HG02852 (cell line): Measurements from ENCODE around the gene SEC23IP.
"Not testable (repeated sequence)": the region's sequence is repeated elsewhere in the genome, so short reads cannot be mapped to it uniquely, and the experiment has no call there.

Experiments
- ATAC-seq: cut with Tn5 transposase; IDR thresholded peaks from one replicate; pipeline ENCODE4 v1.9.1; 2021; ENCODE audit warnings: mild to moderate bottlenecking, moderate library complexity; ENCODE audit not compliant: unreplicated experiment

SEC23IP gene

GRCh38 chr10:119892188-119893065, at the start of gene SEC23IP:
Gene SEC23IP (plus strand): TSS chr10:119892730. CDS start chr10:119892783, 53 bp downstream.
- ATAC-seq, result peak; percentile 99

- ATAC-seq, result no peak
These were observed 46.9 kb upstream of the SEC23IP start for GRCh38 chr10:119845656-119846055.

- no peak for ATAC-seq
These were observed 43.3 kb upstream of the SEC23IP start for GRCh38 chr10:119849031-119849789.

DNA sequence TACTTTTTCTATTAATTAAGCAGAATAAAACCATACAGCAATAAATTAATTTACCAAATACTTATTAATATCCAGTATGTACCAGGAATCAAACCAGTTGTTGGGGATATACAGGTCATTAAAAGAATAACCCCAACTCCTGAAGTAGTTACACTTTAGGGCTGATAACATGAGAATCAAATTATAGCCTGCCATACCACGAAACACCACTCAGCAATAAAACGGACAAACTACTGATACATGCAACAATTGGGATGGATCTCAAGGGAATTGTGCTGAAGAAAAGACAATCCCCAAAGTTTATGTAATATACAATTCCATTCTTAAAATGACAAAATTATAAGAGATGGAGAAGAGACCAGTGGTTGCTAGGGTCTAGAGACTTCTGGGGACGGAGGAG, 42.6 kb upstream of the SEC23IP start:
- no peak for ATAC-seq

DNA sequence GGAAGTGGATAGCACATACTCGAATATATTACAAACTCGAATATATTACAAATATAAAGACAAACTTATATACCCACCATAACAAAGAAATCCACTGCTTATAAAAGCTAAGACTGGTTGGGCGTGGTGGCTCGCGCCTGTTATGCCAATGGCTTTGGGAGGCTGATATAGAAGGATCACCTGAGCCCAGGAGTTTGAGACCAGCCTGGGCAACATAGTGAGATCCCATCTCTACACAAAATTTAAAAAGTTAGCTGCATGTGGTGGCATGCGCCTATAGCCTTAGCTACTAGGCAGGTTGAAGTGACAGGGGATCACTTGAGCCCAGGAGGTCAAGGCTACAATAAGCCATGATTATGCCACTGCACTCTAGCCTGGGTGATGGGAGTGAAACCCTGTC, 40.3 kb upstream of the SEC23IP start:
- ATAC-seq, result no peak

GRCh38 chr10:119852822-119853221, 39.7 kb upstream of the SEC23IP start:
- ATAC-seq, result no peak

- ATAC-seq, result no peak
These were observed 39.0 kb upstream of the SEC23IP start for GRCh38 chr10:119853574-119853973.

- ATAC-seq, result no peak
These were observed 34.5 kb upstream of the SEC23IP start for GRCh38 chr10:119858063-119858462.

DNA sequence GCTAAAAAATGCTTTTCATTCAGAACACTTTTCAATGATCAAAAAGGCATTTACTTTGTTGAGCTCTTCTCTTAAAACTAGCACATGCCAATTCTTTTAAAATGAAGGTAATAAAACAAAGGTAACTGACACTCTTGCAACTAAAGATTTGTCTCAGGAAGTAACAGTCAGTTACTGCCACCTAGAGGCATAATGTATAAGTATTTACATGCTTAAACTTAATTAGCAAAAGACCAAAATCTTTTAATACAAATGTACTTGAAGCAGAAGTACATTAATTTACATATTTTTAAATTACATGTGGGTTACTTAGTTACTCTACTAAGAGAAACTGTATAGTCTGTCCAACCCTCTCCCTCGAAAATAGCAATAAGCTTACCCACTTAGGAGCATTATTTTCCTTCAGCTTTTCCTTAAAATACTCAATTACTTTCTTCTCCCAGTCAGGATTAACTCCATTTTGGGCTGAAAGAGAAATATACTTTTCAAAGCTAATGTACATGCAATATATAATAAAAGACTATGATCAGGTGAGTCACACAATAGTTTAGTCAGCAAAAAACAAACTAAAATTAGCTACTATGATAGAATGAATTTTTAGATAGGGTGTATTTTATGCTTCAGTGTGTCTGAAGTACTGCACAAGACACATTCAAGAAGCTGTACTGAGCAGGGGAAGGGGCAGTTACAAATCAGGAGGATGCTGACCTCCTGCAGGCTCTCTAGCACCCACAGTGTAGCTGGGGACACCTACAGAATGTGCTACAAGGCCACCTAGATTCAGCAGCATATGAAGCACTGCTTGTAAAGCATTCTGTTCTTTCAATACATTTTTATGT, 32.9 kb upstream of the SEC23IP start:
- no peak for ATAC-seq

- ATAC-seq, result no peak
These were observed 31.5 kb upstream of the SEC23IP start for GRCh38 chr10:119860866-119861607.

GRCh38 chr10:119862524-119862923, 30.0 kb upstream of the SEC23IP start:
- no peak for ATAC-seq

GRCh38 chr10:119863951-119864565, 28.5 kb upstream of the SEC23IP start:
- no peak for ATAC-seq

DNA sequence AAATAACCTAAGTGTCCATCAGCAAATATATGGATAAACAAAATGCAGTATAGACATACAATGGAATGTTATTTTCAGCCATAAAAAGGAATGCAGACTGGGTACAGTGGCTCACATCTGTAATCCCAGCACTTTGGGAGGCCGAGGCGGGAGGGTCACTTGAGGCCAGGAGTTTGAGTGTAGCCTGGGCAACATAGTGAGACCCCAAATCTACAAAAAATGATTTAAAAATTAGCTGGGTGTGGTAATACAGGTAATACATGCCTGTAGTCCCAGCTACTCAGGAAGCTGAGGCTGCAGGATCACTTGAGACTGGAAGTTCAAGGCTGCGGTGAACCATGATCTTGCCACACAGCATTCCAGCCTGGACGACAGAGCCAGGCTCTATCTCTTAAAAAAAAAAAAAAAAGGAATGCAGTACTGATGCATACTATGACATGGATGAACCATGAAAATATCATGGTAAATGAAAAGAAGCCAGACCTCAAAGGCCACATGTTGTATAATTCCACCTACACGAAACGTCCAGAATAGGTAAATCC, 26.8 kb upstream of the SEC23IP start:
- ATAC-seq, result no peak

DNA sequence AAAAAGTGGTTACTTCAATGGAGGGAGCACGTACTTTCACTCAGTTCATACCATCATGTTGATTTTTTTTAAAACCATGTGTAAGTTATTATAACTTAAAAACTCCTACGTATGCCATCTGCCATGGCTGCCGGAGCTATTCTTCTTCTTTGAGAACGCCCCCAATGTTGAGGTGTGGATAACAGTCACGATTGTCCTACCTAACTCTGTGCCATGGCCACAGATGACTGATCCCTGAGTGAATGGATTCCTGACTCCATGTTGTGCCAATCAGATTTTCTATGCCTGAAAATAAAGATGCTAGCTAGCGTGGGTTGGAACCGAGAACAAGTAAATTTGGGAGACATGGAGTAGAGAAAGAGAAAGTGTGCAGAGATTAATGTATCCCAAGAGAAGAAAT, 25.2 kb upstream of the SEC23IP start:
- no peak for ATAC-seq

- ATAC-seq, result not testable (repeated sequence)
These were observed 23.1 kb upstream of the SEC23IP start for GRCh38 chr10:119869398-119869797.

- ATAC-seq, result peak; percentile 42
These were observed 20.5 kb upstream of the SEC23IP start for GRCh38 chr10:119871881-119872609.

GRCh38 chr10:119872610-119872859, 20.0 kb upstream of the SEC23IP start, which contains the start of gene MCMBP:
Gene MCMBP (minus strand): TSS chr10:119872843. CDS start chr10:119872584, 259 bp downstream.
- ATAC-seq, result peak; percentile 11

- peak; percentile 85 for ATAC-seq
These were observed 19.5 kb upstream of the SEC23IP start for GRCh38 chr10:119872860-119873681.
